Measurements from ENCODE around the gene RNF182.

DNA sequence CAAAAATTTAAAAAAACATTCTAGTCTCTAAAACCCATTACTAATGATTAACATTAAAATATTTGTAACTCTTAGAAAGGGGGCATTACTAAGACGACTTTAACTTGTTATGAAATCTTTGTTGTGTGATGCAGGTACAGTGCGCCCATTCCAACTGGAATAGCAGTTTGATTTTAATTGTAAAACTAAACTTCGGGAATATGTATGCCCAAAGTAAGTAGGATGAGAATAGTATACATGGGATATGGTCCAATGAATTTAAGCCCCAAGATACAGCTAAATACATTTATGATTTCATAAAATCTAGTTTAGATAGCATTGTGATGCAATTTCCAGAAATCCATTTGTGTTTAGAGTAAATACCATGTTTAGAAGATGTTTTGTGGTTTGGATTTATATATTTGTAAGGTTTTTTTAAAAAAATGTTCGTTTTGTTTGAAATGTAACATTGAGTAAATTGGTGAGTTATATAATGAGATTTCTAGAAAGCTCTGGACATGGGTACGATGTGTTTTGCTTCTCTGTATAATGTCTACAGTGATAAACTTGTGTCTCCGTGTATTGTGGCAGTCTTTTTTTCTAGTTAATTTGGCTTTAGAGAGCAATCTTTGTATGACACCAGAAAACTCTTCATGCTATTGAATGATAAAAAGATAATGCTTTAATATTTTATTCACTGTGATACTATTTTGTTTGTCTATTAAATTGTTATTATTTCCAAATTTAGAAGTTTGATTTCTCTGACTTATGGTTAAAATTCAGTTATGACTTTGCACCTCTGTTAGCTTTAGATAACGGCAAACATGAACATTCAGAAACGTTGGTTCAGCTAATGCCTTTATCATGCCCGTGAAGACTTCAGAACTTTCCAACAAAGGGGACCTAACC, 54.8 kb downstream of the RNF182 start:
- TF ChIP-seq, protein P1, sequence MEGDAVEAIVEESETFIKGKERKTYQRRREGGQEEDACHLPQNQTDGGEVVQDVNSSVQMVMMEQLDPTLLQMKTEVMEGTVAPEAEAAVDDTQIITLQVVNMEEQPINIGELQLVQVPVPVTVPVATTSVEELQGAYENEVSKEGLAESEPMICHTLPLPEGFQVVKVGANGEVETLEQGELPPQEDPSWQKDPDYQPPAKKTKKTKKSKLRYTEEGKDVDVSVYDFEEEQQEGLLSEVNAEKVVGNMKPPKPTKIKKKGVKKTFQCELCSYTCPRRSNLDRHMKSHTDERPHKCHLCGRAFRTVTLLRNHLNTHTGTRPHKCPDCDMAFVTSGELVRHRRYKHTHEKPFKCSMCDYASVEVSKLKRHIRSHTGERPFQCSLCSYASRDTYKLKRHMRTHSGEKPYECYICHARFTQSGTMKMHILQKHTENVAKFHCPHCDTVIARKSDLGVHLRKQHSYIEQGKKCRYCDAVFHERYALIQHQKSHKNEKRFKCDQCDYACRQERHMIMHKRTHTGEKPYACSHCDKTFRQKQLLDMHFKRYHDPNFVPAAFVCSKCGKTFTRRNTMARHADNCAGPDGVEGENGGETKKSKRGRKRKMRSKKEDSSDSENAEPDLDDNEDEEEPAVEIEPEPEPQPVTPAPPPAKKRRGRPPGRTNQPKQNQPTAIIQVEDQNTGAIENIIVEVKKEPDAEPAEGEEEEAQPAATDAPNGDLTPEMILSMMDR (IDR thresholded peaks at IDR 0.05): no peak
- no peak for TF ChIP-seq POLR2A (IDR thresholded peaks at IDR 0.05)
